ENCODE measurements around the gene EXOC3L1. TPM values are rescaled to one million over a fixed set of nuclear protein-coding genes. Genes with fewer than 3 reads are reported as not detected.

EXOC3L1 gene
- total RNA-seq, 1 donor from 2014 or later = not detected

- Mint-ChIP-seq H3K4me1 (ENCODE audit: low read depth) (peaks cover 40% of the 10 kb centered on the region), H3K36me3 (ENCODE audit: low read depth) (peaks cover 53% of the 10 kb centered on the region), H3K27me3 (ENCODE audit: low read depth) (no peaks in the 10 kb centered on the region), H3K9me3 (no peaks in the 10 kb centered on the region), H3K27ac (peak overlapping the region; percentile 93), H3K4me3 (ENCODE audit: low read depth) (peak overlapping the region; percentile 98)
- intact Hi-C loops (cut with micrococcal nuclease) = loop anchor here (5.0 kb wide), 1 partner anchor 46 kb away; the partner anchor contains the start of gene MATCAP1
- DNase-seq (ENCODE audit: low spot score) = no peak
Observed at GRCh38 chr16:67228034-67228785, 38.3 kb upstream of the EXOC3L1 start.

DNA sequence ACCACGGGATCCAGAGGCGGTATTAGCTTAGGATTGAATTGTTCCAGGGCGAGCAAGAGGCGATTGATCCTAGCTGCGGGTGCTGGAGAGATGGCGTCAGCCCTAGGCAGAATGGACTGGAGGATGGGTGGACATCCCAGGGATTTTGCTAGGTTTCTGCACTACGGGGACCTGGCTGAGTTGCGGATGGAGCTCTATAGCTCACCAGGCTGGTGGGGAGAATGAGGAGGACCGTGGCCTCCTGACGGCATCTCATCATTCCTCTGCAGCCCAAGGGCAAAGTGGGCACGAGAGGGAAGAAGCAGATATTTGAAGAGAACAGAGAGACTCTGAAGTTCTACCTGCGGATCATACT is 37.6 kb upstream of the EXOC3L1 start:
- peak overlapping the region; percentile 98 for H3K4me3 Mint-ChIP-seq (ENCODE audit: low read depth)
- H3K27me3 Mint-ChIP-seq (ENCODE audit: low read depth) = no peaks in the 10 kb centered on the region
- intact Hi-C loops (cut with micrococcal nuclease) = loop anchor here (1.0 to 5.0 kb wide), 3 partner anchors 17 to 67 kb away; partner anchors contain the start of gene MATCAP1
- no peaks in the 10 kb centered on the region for H3K9me3 Mint-ChIP-seq
- H3K36me3 Mint-ChIP-seq (ENCODE audit: low read depth) = peaks cover 49% of the 10 kb centered on the region
- no peak for DNase-seq (ENCODE audit: low spot score)
- peak overlapping the region; percentile 93 for H3K27ac Mint-ChIP-seq
- H3K4me1 Mint-ChIP-seq (ENCODE audit: low read depth) = peaks cover 40% of the 10 kb centered on the region

DNA sequence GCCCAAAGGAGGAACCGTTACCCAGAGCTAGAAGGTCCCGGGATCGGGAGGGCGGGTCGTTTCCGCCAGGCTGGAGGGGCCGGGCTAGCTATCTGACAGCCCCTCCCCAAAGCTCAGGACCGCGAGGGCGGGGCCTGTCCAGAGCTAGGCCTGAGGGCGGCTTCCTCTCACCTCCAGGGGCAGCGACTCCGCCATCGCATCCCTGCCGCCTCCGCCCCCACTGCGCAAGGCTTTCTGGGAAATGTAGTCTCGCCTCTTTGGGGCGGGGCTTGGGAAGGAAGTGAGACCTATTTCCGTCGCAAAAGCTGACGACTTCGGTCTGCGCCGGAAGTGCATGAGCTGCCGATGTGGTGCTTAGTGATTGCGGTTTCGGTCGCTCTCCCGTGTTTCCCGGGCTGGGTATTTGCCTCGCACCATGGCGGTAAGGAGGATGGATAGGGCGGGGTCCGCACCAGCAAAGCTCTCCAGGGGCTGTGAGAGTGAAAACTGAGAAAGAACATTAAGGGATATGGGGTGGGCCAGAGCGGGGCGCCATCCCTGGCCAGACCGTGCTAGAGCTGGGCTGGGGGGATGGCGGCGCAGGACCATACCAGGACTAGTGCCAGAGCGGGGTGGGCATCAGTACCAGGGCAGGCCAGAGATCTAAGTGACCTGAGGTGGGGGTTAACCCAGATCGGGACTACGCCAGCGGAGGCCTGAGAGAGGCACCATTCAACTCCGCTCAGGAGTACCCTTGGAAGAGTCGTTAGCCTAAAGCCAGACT is 37.0 kb upstream of the EXOC3L1 start, which contains the start of gene TMEM208:
Gene TMEM208, plus strand, starts transcription at position 327 of the 763 bp plus-strand sequence. Its CDS starts 89 bp downstream, at position 416.
- peak; percentile 99 for DNase-seq (ENCODE audit: low spot score)
- Mint-ChIP-seq H3K4me1 (ENCODE audit: low read depth) (peaks cover 40% of the 10 kb centered on the region), H3K27me3 (ENCODE audit: low read depth) (no peaks in the 10 kb centered on the region), H3K27ac (peak within 1 kb of the TSS; percentile 93), H3K4me3 (ENCODE audit: low read depth) (peak within 1 kb of the TSS; percentile 98), H3K9me3 (no peaks in the 10 kb centered on the region), H3K36me3 (ENCODE audit: low read depth) (peaks cover 43% of the 10 kb centered on the region)
- intact Hi-C loops (cut with micrococcal nuclease) = loop anchor here (1.0 to 5.0 kb wide), 3 partner anchors 17 to 66 kb away; partner anchors contain the start of gene MATCAP1

DNA sequence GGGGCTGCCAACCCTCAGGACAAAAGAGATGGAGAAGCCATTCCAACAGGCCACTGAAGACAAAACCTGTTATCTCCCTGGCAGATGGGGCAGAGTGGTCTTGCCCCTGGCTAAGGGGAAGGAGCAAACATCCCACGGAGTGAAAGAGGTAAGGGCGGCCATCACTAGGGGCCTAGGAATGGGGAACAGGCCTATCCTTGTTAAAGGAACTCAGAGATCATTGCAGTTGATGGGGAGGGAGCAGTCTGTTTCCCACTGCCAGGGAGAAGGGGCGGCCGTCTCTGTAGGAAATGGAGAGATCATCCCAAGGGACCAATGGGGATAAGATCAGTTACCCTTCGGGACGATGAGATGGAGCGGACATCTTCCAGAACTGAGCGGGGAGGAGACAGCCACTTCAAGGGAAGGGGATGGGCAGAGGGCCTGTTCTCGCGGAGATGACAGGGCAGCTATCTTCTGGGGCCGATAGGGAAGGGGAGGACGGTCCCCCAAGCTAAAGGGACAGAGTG is 36.4 kb upstream of the EXOC3L1 start:
- Mint-ChIP-seq H3K4me1 (ENCODE audit: low read depth) (peaks cover 40% of the 10 kb centered on the region), H3K9me3 (no peaks in the 10 kb centered on the region), H3K4me3 (ENCODE audit: low read depth) (peak overlapping the region; percentile 98), H3K27me3 (ENCODE audit: low read depth) (no peaks in the 10 kb centered on the region), H3K27ac (peak overlapping the region; percentile 93), H3K36me3 (ENCODE audit: low read depth) (peaks cover 37% of the 10 kb centered on the region)
- intact Hi-C loops (cut with micrococcal nuclease) = loop anchor here (2.0 to 5.0 kb wide), 2 partner anchors 44 to 66 kb away; partner anchors contain the start of gene MATCAP1
- DNase-seq (ENCODE audit: low spot score) = no peak

DNA sequence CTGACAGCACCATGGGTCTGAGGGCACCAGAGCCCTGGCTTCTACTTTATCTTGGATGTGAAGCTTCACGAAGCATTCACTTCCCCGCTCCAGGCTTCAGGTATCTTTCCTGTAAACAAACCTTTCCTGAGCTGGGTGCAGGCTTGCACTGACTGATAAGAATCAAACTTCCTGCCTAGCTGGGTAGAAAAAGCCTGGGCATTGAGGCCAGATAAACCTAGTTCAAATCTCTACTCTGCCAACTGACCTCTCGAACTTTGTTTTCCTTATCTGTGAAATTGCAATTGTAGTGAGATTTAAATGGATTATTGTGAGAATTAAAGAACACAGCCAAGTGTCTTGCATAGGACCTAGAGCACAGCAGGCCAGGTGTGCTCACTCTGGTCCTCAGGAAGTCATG is 34.1 kb upstream of the EXOC3L1 start:
- no peak for DNase-seq (ENCODE audit: low spot score)
- no peak overlapping the region for H3K4me3 Mint-ChIP-seq (ENCODE audit: low read depth)

DNA sequence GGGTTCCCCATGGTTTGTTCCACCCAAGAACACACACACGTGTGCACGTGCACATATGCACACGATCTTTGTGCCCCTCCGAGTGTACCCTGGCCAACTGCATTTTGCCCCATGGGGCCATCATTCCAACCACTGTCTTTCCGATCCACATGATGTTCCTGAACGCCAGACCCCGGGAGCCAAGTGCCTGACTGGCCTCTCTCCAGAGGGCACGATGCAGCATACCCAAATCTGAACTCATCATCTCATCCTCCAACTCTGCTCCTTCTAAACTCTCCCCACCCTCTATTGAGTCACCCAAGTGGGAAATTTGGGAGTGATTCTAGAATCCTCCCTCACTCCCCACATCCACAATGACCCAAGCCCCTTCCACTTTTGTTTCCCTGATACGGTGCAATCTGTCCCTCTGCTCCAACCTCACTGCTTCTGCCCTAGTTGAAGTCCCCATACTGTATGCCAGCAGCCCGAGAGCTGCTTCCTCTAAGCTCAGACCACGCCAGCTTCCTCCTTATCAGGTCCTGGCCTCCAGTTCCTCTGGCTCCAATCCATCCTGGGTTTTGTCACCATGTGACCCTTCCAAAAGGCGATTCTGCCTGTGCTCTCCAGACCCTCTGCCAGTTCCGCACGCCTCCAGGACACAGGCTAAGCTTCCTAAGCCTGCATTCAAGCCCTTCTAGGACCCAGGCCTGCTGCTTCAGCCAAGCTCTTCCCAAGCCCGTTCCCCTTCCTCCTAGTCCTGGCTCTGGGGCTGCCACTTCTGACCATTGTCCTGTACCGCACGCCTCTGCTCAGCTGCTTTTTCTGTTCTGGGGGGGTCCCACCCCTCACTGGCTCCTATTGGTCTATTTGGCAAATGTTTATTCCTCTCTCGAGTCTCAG is 26.9 kb upstream of the EXOC3L1 start:
- DNase-seq (ENCODE audit: low spot score) = no peak
- Mint-ChIP-seq H3K27me3 (ENCODE audit: low read depth) (no peaks in the 10 kb centered on the region), H3K27ac (no peak overlapping the region), H3K9me3 (no peaks in the 10 kb centered on the region), H3K4me3 (ENCODE audit: low read depth) (no peak overlapping the region), H3K4me1 (ENCODE audit: low read depth) (no peaks in the 10 kb centered on the region), H3K36me3 (ENCODE audit: low read depth) (no peaks in the 10 kb centered on the region)
- intact Hi-C loops (cut with micrococcal nuclease) = no loop called here

More for the DNA sequence above, 34.1 kb upstream of the EXOC3L1 start:
- H3K36me3 Mint-ChIP-seq (ENCODE audit: low read depth) = peaks cover 16% of the 10 kb centered on the region
- H3K9me3 Mint-ChIP-seq = no peaks in the 10 kb centered on the region
- H3K27me3 Mint-ChIP-seq (ENCODE audit: low read depth) = no peaks in the 10 kb centered on the region
- H3K27ac Mint-ChIP-seq = no peak overlapping the region
- peaks cover 40% of the 10 kb centered on the region for H3K4me1 Mint-ChIP-seq (ENCODE audit: low read depth)
- intact Hi-C loops (cut with micrococcal nuclease) = no loop called here

GRCh38 chr16:67215706-67216105 is 25.8 kb upstream of the EXOC3L1 start:
- no peak for DNase-seq (ENCODE audit: low spot score)
- no peaks in the 10 kb centered on the region for H3K36me3 Mint-ChIP-seq (ENCODE audit: low read depth)
- peak overlapping the region; percentile 17 for H3K27ac Mint-ChIP-seq
- H3K27me3 Mint-ChIP-seq (ENCODE audit: low read depth) = no peaks in the 10 kb centered on the region
- no peaks in the 10 kb centered on the region for H3K4me1 Mint-ChIP-seq (ENCODE audit: low read depth)
- no peak overlapping the region for H3K4me3 Mint-ChIP-seq (ENCODE audit: low read depth)
- intact Hi-C loops (cut with micrococcal nuclease) = no loop called here
- H3K9me3 Mint-ChIP-seq = no peaks in the 10 kb centered on the region

- Mint-ChIP-seq H3K9me3 (no peaks in the 10 kb centered on the region), H3K4me3 (ENCODE audit: low read depth) (no peak overlapping the region), H3K36me3 (ENCODE audit: low read depth) (no peaks in the 10 kb centered on the region), H3K4me1 (ENCODE audit: low read depth) (no peaks in the 10 kb centered on the region), H3K27ac (no peak overlapping the region), H3K27me3 (ENCODE audit: low read depth) (no peaks in the 10 kb centered on the region)
- intact Hi-C loops (cut with micrococcal nuclease) = no loop called here
- DNase-seq (ENCODE audit: low spot score) = no peak
Observed at GRCh38 chr16:67213197-67214019, 23.5 kb upstream of the EXOC3L1 start.

GRCh38 chr16:67212766-67213165 is 22.8 kb upstream of the EXOC3L1 start:
- Mint-ChIP-seq H3K27ac (no peak overlapping the region), H3K4me1 (ENCODE audit: low read depth) (no peaks in the 10 kb centered on the region), H3K9me3 (no peaks in the 10 kb centered on the region), H3K27me3 (ENCODE audit: low read depth) (no peaks in the 10 kb centered on the region), H3K4me3 (ENCODE audit: low read depth) (no peak overlapping the region), H3K36me3 (ENCODE audit: low read depth) (no peaks in the 10 kb centered on the region)
- no peak for DNase-seq (ENCODE audit: low spot score)
- intact Hi-C loops (cut with micrococcal nuclease) = no loop called here

DNA sequence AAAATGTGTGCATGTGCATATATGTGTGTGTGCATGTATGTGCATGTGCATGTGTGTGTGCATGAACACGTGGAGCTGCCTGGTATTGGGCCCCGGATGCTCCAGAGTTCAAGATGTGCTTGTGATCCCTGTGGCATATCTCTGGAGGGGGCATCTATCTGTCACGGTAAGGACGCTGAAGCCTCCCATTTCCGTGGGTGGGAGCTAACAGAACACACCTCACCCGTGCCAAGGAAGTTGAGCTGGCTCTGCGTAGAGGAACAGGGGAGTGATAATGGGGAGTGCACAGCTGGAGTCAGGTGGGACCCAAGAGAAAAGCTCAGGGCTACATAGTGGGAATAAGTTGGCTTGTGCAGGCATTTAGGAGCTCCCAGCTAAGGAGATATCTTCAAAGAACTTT is 21.7 kb upstream of the EXOC3L1 start:
- Mint-ChIP-seq H3K27me3 (ENCODE audit: low read depth) (no peaks in the 10 kb centered on the region), H3K4me3 (ENCODE audit: low read depth) (no peak overlapping the region), H3K36me3 (ENCODE audit: low read depth) (no peaks in the 10 kb centered on the region), H3K27ac (no peak overlapping the region), H3K4me1 (ENCODE audit: low read depth) (no peaks in the 10 kb centered on the region), H3K9me3 (no peaks in the 10 kb centered on the region)
- no peak for DNase-seq (ENCODE audit: low spot score)
- intact Hi-C loops (cut with micrococcal nuclease) = no loop called here

DNA sequence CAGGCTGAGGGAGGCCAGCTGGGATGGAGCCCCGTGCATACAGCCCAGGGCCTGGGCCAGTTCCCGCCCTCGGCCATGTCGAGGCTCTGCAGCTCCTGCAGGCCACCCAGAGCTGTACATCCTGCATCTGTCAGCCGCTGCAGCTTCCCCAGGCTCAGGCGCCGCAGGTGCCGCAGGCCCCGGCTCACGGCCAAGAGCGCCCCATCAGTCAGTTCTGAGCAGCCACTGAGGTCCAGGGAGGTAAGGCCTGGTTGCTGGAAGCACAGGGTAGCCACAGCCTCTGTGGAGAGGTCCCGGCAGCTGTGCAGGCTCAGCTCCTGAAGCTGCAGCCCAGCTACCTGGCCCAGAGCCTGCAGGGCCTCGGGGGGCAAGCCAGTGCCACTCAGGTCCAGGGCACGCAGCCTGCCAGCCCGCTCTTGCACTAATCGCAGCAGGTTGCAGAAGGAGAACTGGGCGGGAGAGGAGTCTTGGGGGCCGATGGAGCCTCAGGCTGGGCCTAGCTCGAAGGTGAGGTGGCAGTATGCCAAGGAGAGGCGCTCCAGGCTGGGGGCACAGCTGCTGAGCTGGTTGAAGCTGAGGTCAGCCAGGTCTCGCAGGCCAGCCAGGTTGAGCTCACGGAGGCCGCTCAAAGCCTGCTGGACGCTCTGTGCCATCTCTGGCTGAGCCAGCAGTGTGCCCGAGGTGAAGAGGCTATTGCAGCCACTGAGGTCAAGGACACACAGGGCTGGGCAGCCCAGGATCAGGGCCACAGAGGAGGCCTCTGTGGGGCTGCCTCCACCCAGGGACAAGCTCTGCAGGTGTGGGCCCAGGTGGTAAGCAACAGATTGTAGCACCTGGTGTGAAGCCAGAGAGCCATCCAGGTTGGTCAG is 20.4 kb upstream of the EXOC3L1 start:
- no peaks in the 10 kb centered on the region for H3K4me1 Mint-ChIP-seq (ENCODE audit: low read depth)
- no peak overlapping the region for H3K4me3 Mint-ChIP-seq (ENCODE audit: low read depth)
- H3K36me3 Mint-ChIP-seq (ENCODE audit: low read depth) = peaks cover 8% of the 10 kb centered on the region
- intact Hi-C loops (cut with micrococcal nuclease) = no loop called here
- no peaks in the 10 kb centered on the region for H3K27me3 Mint-ChIP-seq (ENCODE audit: low read depth)
- H3K9me3 Mint-ChIP-seq = no peaks in the 10 kb centered on the region
- H3K27ac Mint-ChIP-seq = no peak overlapping the region
- DNase-seq (ENCODE audit: low spot score) = no peak

All from activated T-helper 2 cell treated with anti-CD3 and anti-CD28 coated beads, Interferon-gamma antibody, Interleukin-2, Interleukin-4, amounts not matched to agents 10 μg/mL and 5 μg/mL and 100 μg/mL, durations not matched to agents 14 hours and 24 hours and 36 hours (primary cell).